HG03457 (cell line): ENCODE data around the gene STAC3.

Experiments used
- ATAC-seq: cut with Tn5 transposase; IDR thresholded peaks from one replicate; pipeline ENCODE4 v1.9.1; 2021; ENCODE audit warnings: moderate number of reproducible peaks; ENCODE audit not compliant: unreplicated experiment

The STAC3 gene

GRCh38 chr12:57196439-57196838 lies 54.5 kb downstream of the STAC3 start:
- ATAC-seq = no peak

GRCh38 chr12:57195611-57196371 lies 55.2 kb downstream of the STAC3 start:
- ATAC-seq = no peak

- ATAC-seq = no peak
These were observed 55.8 kb downstream of the STAC3 start for GRCh38 chr12:57195186-57195585.

GRCh38 chr12:57194253-57194652 lies 56.7 kb downstream of the STAC3 start:
- no peak for ATAC-seq

- no peak for ATAC-seq
These were observed 57.2 kb downstream of the STAC3 start for GRCh38 chr12:57193706-57194245.
